Large intestine (tissue), 3 donors: ENCODE results near the gene GAST. TPM values are rescaled to one million over a fixed set of nuclear protein-coding genes. Genes with fewer than 3 reads are reported as not detected.
"Not testable (repeated sequence)": the region's sequence is repeated elsewhere in the genome, so short reads cannot be mapped to it uniquely, and the experiment has no call there.

Experiments
- DNase-seq, 2 donors: peaks; one replicate each; pipeline versions ENCODE4 v3.0.0 to v3.0.0-alpha.2; 2013
- H3K27ac ChIP-seq: one replicate; pipeline ENCODE4 v1.5.1; 2013; ENCODE audit warnings: low read length
- H3K27me3 ChIP-seq: 2 replicates; pipeline ENCODE4 v1.6.1; 2013; ENCODE audit warnings: low read length; ENCODE audit not compliant: control insufficient read depth, insufficient read depth
- H3K36me3 ChIP-seq: 2 replicates; pipeline ENCODE4 v1.6.1; 2013; ENCODE audit warnings: low read length; ENCODE audit not compliant: control insufficient read depth, insufficient read depth
- H3K4me1 ChIP-seq: one replicate; pipeline ENCODE4 v1.6.1; 2013; ENCODE audit warnings: low read length; ENCODE audit not compliant: control insufficient read depth, insufficient read depth
- H3K4me3 ChIP-seq: one replicate; pipeline ENCODE4 v1.5.1; 2013; ENCODE audit warnings: low read length
- H3K9me3 ChIP-seq: one replicate; pipeline ENCODE4 v1.6.1; 2013; ENCODE audit warnings: mild to moderate bottlenecking, low read depth, low read length, moderate library complexity; ENCODE audit not compliant: control insufficient read depth
- WGBS: methylation state at CpG from one replicate; pipeline ENCODE4 v1.1.5; 2013; ENCODE audit warnings: low lambda C conversion rate; ENCODE audit not compliant: insufficient coverage; 5-methylcytosine and 5-hydroxymethylcytosine counted together
- polyA plus RNA-seq: library from polyadenylated mRNA; unstranded; fragments of 120-200 nt; gene quantifications from one replicate; pipeline ENCODE4 v1.2.1, GENCODE V29; 2013

The GAST gene
- polyA plus RNA-seq, 1 donor, result 0.28 TPM

GRCh38 chr17:41672153-41672552 is 40.0 kb upstream of the GAST start:
- H3K36me3 ChIP-seq, result no peaks in the 10 kb centered on the region
- 100% methylated on average over 1 of the region's 7 CpGs for WGBS
- H3K4me3 ChIP-seq, result no peak overlapping the region
- H3K27me3 ChIP-seq, result no peaks in the 10 kb centered on the region
- no peaks in the 10 kb centered on the region for H3K9me3 ChIP-seq
- no peak for DNase-seq
- H3K27ac ChIP-seq, result no peak overlapping the region
- H3K4me1 ChIP-seq, result peaks cover 13% of the 10 kb centered on the region

GRCh38 chr17:41675157-41676057 is 36.7 kb upstream of the GAST start:
- H3K4me1 ChIP-seq, result peaks cover 11% of the 10 kb centered on the region
- H3K36me3 ChIP-seq, H3K9me3 ChIP-seq, DNase-seq, H3K27me3 ChIP-seq, H3K27ac ChIP-seq, H3K4me3 ChIP-seq: not testable (repeated sequence)
- WGBS, result no CpG with 5 or more reads among the region's 7 CpGs

GRCh38 chr17:41676058-41676419 is 36.1 kb upstream of the GAST start:
- no peak overlapping the region for H3K4me3 ChIP-seq
- no peak for DNase-seq
- no peak overlapping the region for H3K27ac ChIP-seq
- H3K36me3 ChIP-seq, result no peaks in the 10 kb centered on the region
- WGBS, result 30% methylated on average over 2 of the region's 3 CpGs
- H3K27me3 ChIP-seq, result no peaks in the 10 kb centered on the region
- H3K4me1 ChIP-seq, result peaks cover 11% of the 10 kb centered on the region
- peaks cover 2% of the 10 kb centered on the region for H3K9me3 ChIP-seq

- peaks cover 2% of the 10 kb centered on the region for H3K9me3 ChIP-seq
- H3K27me3 ChIP-seq, result no peaks in the 10 kb centered on the region
- 100% methylated on average over 1 of the region's 2 CpGs for WGBS
- peak overlapping the region; percentile 49 for H3K27ac ChIP-seq
- H3K4me3 ChIP-seq, result peak overlapping the region; percentile 1
- peak in 1 of 2 donors; percentile 43 for DNase-seq
- H3K36me3 ChIP-seq, result no peaks in the 10 kb centered on the region
- peaks cover 11% of the 10 kb centered on the region for H3K4me1 ChIP-seq
These were observed 33.7 kb upstream of the GAST start for GRCh38 chr17:41678411-41678906.

- H3K9me3 ChIP-seq, result peaks cover 2% of the 10 kb centered on the region
- H3K27ac ChIP-seq, result peak overlapping the region; percentile 49
- peaks cover 11% of the 10 kb centered on the region for H3K4me1 ChIP-seq
- H3K27me3 ChIP-seq, result no peaks in the 10 kb centered on the region
- peak; percentile 34 to 53 for DNase-seq
- H3K4me3 ChIP-seq, result peak overlapping the region; percentile 1
- 49% methylated on average over 3 of the region's 6 CpGs for WGBS
- no peaks in the 10 kb centered on the region for H3K36me3 ChIP-seq
These were observed 33.0 kb upstream of the GAST start for GRCh38 chr17:41678907-41679739.

GRCh38 chr17:41679740-41680425 is 32.2 kb upstream of the GAST start:
- H3K27me3 ChIP-seq, result no peaks in the 10 kb centered on the region
- H3K9me3 ChIP-seq, result peaks cover 2% of the 10 kb centered on the region
- DNase-seq, result no peak
- no CpG with 5 or more reads among the region's 5 CpGs for whole genome bisulfite sequencing
- no peaks in the 10 kb centered on the region for H3K36me3 ChIP-seq
- H3K27ac ChIP-seq, result no peak overlapping the region
- H3K4me1 ChIP-seq, result peaks cover 11% of the 10 kb centered on the region
- H3K4me3 ChIP-seq, result no peak overlapping the region

- Histone ChIP-seq H3K27me3 (no peaks in the 10 kb centered on the region), H3K27ac (no peak overlapping the region), H3K4me1 (peaks cover 11% of the 10 kb centered on the region), H3K36me3 (no peaks in the 10 kb centered on the region), H3K4me3 (no peak overlapping the region), H3K9me3 (peaks cover 2% of the 10 kb centered on the region)
- WGBS, result no CpG with 5 or more reads among the region's 10 CpGs
- no peak for DNase-seq
These were observed 31.6 kb upstream of the GAST start for GRCh38 chr17:41680426-41681040.

GRCh38 chr17:41681776-41682175 is 30.4 kb upstream of the GAST start:
- H3K9me3 ChIP-seq, result peaks cover 2% of the 10 kb centered on the region
- no peak overlapping the region for H3K27ac ChIP-seq
- H3K4me3 ChIP-seq, result no peak overlapping the region
- no peaks in the 10 kb centered on the region for H3K27me3 ChIP-seq
- H3K36me3 ChIP-seq, result no peaks in the 10 kb centered on the region
- no peaks in the 10 kb centered on the region for H3K4me1 ChIP-seq
- DNase-seq, result no peak
- no CpG with 5 or more reads among the region's 3 CpGs for WGBS

- peaks cover under 1% of the 10 kb centered on the region for H3K4me1 ChIP-seq
- DNase-seq, result no peak
- H3K27ac ChIP-seq, result no peak overlapping the region
- no peak overlapping the region for H3K4me3 ChIP-seq
- peaks cover 2% of the 10 kb centered on the region for H3K9me3 ChIP-seq
- H3K27me3 ChIP-seq, result no peaks in the 10 kb centered on the region
- WGBS, result 93% methylated on average over 3 of the region's 5 CpGs
- no peaks in the 10 kb centered on the region for H3K36me3 ChIP-seq
These were observed 29.5 kb upstream of the GAST start for GRCh38 chr17:41682631-41683030.
